GM18861 (cell line): Measurements from ENCODE around the gene ERBB2.
"Not testable (repeated sequence)": the region's sequence is repeated elsewhere in the genome, so short reads cannot be mapped to it uniquely, and the experiment has no call there.

Experiments
- ATAC-seq: cut with Tn5 transposase; IDR thresholded peaks from one replicate; pipeline ENCODE4 v1.9.1; 2021; ENCODE audit not compliant: unreplicated experiment

ERBB2 gene

GRCh38 chr17:39722965-39723848 is 23.3 kb downstream of the ERBB2 start:
- ATAC-seq, result no peak

- no peak for ATAC-seq
Observed at GRCh38 chr17:39724731-39725130, 24.9 kb downstream of the ERBB2 start.

- ATAC-seq, result not testable (repeated sequence)
Observed at GRCh38 chr17:39725923-39726322, 26.1 kb downstream of the ERBB2 start.

- ATAC-seq, result no peak
Observed at GRCh38 chr17:39726617-39727016, 26.8 kb downstream of the ERBB2 start.

GRCh38 chr17:39727556-39727955 is 27.7 kb downstream of the ERBB2 start:
- ATAC-seq, result no peak

GRCh38 chr17:39729280-39729851 is 29.5 kb downstream of the ERBB2 start:
- ATAC-seq, result no peak

- ATAC-seq, result peak; percentile 77
Observed at GRCh38 chr17:39730095-39730921, 30.4 kb downstream of the ERBB2 start, which contains the start of gene MIEN1. Gene MIEN1 (minus strand): TSS chr17:39730532. CDS start chr17:39730495, 37 bp downstream.

GRCh38 chr17:39732586-39732985 is 32.7 kb downstream of the ERBB2 start:
- no peak for ATAC-seq

GRCh38 chr17:39735882-39736281 is 36.0 kb downstream of the ERBB2 start:
- no peak for ATAC-seq

GRCh38 chr17:39736319-39737165 is 36.7 kb downstream of the ERBB2 start:
- no peak for ATAC-seq

- ATAC-seq, result no peak
Observed at GRCh38 chr17:39737206-39737759, 37.4 kb downstream of the ERBB2 start.

GRCh38 chr17:39737760-39738567 is 38.1 kb downstream of the ERBB2 start, which contains the start of gene GRB7:
Gene GRB7 (plus strand): TSS chr17:39737938. CDS start chr17:39742302, 4,364 bp downstream.
- ATAC-seq, result no peak

- ATAC-seq, result no peak
Observed at GRCh38 chr17:39738568-39738901, 38.7 kb downstream of the ERBB2 start.

- no peak for ATAC-seq
Observed at GRCh38 chr17:39738983-39739884, 39.4 kb downstream of the ERBB2 start.

- ATAC-seq, result no peak
Observed at GRCh38 chr17:39739885-39740356, 40.1 kb downstream of the ERBB2 start.

GRCh38 chr17:39740357-39741111 is 40.7 kb downstream of the ERBB2 start:
- no peak for ATAC-seq

- ATAC-seq, result no peak
Observed at GRCh38 chr17:39742126-39742855, 42.4 kb downstream of the ERBB2 start.
